Measurements from ENCODE around the gene UBE2O. TPM values are rescaled to one million over a fixed set of nuclear protein-coding genes. Genes with fewer than 3 reads are reported as not detected.
A peak's percentile ranks its signal among the peaks of the same experiment; 100 is the strongest.

UBE2O gene
- total and polyA plus RNA-seq, 4 donors = 3.3 to 71.5 (median 9.2) TPM

GRCh38 chr17:76453431-76453743 is 435 bp upstream of the UBE2O start:
- DNase-seq (ENCODE audit: low spot score) = no peak
- peaks cover 0 to 12% (median 11%) of the 10 kb centered on the region in 4 donors for H3K4me1 ChIP-seq (ENCODE audit: control insufficient read depth in 4 of 4, insufficient read depth in 4 of 4, low read length in 3 of 4)
- no peak overlapping the region for H3K9ac ChIP-seq (ENCODE audit: low read depth in 1 of 2, low read length in 2 of 2)
- H3K27ac ChIP-seq (ENCODE audit: low read depth in 1 of 2, low read length in 2 of 2) = no peak overlapping the region
- H3K9me3 ChIP-seq (ENCODE audit: control insufficient read depth in 4 of 4, low read length in 3 of 4) = no peaks in the 10 kb centered on the region
- no peak overlapping the region for H3K4me3 ChIP-seq (ENCODE audit: low read depth in 1 of 3, low read length in 3 of 3)
- WGBS = 30% methylated on average over 6 of the region's 6 CpGs
- TF ChIP-seq ATF3 (IDR thresholded peaks at IDR 0.05) = no peak
- TF ChIP-seq REST (IDR thresholded peaks at IDR 0.05) = no peak
- TF ChIP-seq HNF4G (IDR thresholded peaks at IDR 0.05) = no peak
- H3K36me3 ChIP-seq (ENCODE audit: control insufficient read depth in 4 of 4, insufficient read depth in 3 of 4, low read depth in 1 of 4, low read length in 3 of 4) = no peaks in the 10 kb centered on the region
- no peaks in the 10 kb centered on the region for H3K27me3 ChIP-seq (ENCODE audit: control insufficient read depth in 4 of 4, insufficient read depth in 4 of 4, low read length in 3 of 4)

GRCh38 chr17:76452127-76452659 is 759 bp downstream of the UBE2O start:
- H3K27ac ChIP-seq (ENCODE audit: low read depth in 1 of 2, low read length in 2 of 2) = no peak overlapping the region
- peak overlapping the region; percentile 54 to 98 (median 80) for H3K4me3 ChIP-seq (ENCODE audit: low read depth in 1 of 3, low read length in 3 of 3)
- no peaks in the 10 kb centered on the region for H3K27me3 ChIP-seq (ENCODE audit: control insufficient read depth in 4 of 4, insufficient read depth in 4 of 4, low read length in 3 of 4)
- DNase-seq (ENCODE audit: low spot score) = peak; percentile 55
- peaks cover 0 to 12% (median 11%) of the 10 kb centered on the region in 4 donors for H3K4me1 ChIP-seq (ENCODE audit: control insufficient read depth in 4 of 4, insufficient read depth in 4 of 4, low read length in 3 of 4)
- WGBS = 2% methylated on average over 29 of the region's 29 CpGs
- no peaks in the 10 kb centered on the region for H3K9me3 ChIP-seq (ENCODE audit: control insufficient read depth in 4 of 4, low read length in 3 of 4)
- peak overlapping the region in 1 of 2 donors; percentile 69 for H3K9ac ChIP-seq (ENCODE audit: low read depth in 1 of 2, low read length in 2 of 2)
- H3K36me3 ChIP-seq (ENCODE audit: control insufficient read depth in 4 of 4, insufficient read depth in 3 of 4, low read depth in 1 of 4, low read length in 3 of 4) = no peaks in the 10 kb centered on the region
- TF ChIP-seq NR2F2 (IDR thresholded peaks at IDR 0.05) (no peak), REST (IDR thresholded peaks at IDR 0.05) (no peak), TAF1 (conservative IDR thresholded peaks at IDR 0.05) (no peak), MAX (IDR thresholded peaks at IDR 0.05) (no peak), YY1 (IDR thresholded peaks at IDR 0.05) (no peak), ATF3 (IDR thresholded peaks at IDR 0.05) (no peak), EGR1 (IDR thresholded peaks at IDR 0.05; ENCODE audit: low read depth in 2 of 2) (no peak), JUND (IDR thresholded peaks at IDR 0.05) (no peak)

All from liver (tissue), 9 donors.